Neural progenitor cell (in vitro differentiated cells): ENCODE measurements around the gene CHRNA7. TPM values are rescaled to one million over a fixed set of nuclear protein-coding genes. Genes with fewer than 3 reads are reported as not detected.

Experiments used
- DNase-seq: peaks from one replicate; pipeline ENCODE4 v3.0.0-alpha.2; 2016; ENCODE audit warnings: low spot score
- H2AFZ ChIP-seq: fragments of 200-600 bp; sonication (generic); replicated peaks from 2 replicates; pipeline ENCODE4 v1.6.1; 2016; ENCODE audit warnings: antibody characterized with exemption
- H3F3A ChIP-seq: fragments of 200-600 bp; sonication (generic); 2 replicates; pipeline ENCODE4 v1.6.1; 2016; ENCODE audit warnings: antibody characterized with exemption, low read depth
- H3K27ac ChIP-seq: fragments of 200-600 bp; sonication (generic); 2 replicates; pipeline ENCODE4 v1.5.1; 2016; ENCODE audit warnings: mild to moderate bottlenecking
- H3K27me3 ChIP-seq: fragments of 200-600 bp; sonication (generic); 2 replicates; pipeline ENCODE4 v1.6.1; 2016; ENCODE audit warnings: mild to moderate bottlenecking, moderate library complexity
- H3K36me3 ChIP-seq: fragments of 200-600 bp; sonication (generic); 2 replicates; pipeline ENCODE4 v1.5.1; 2016
- H3K4me1 ChIP-seq: fragments of 200-600 bp; sonication (generic); 2 replicates; pipeline ENCODE4 v1.6.1; 2016; ENCODE audit warnings: mixed run types
- H3K4me2 ChIP-seq: fragments of 200-600 bp; sonication (generic); 2 replicates; pipeline ENCODE4 v1.6.1; 2016
- H3K4me3 ChIP-seq: fragments of 200-600 bp; sonication (generic); 2 replicates; pipeline ENCODE4 v1.5.1; 2016
- H3K79me2 ChIP-seq: fragments of 200-600 bp; sonication (generic); 2 replicates; pipeline ENCODE4 v1.6.1; 2016; ENCODE audit warnings: low read depth
- H3K9ac ChIP-seq: fragments of 200-600 bp; sonication (generic); 2 replicates; pipeline ENCODE4 v1.6.1; 2016
- H3K9me3 ChIP-seq: fragments of 200-600 bp; sonication (generic); 2 replicates; pipeline ENCODE4 v1.5.1; 2016; ENCODE audit warnings: low read depth
- H4K20me1 ChIP-seq: fragments of 200-600 bp; sonication (generic); 2 replicates; pipeline ENCODE4 v1.6.1; 2016; ENCODE audit warnings: low read depth
- H3K27ac Mint-ChIP-seq: 3 replicates; pipeline ENCODE4 v1.8.0; 2021; ENCODE audit warnings: mixed read lengths
- H3K27me3 Mint-ChIP-seq: 2 replicates; pipeline ENCODE4 v1.8.0; 2022; ENCODE audit warnings: low read depth, mild to moderate bottlenecking, inconsistent platforms, moderate library complexity, mixed read lengths; ENCODE audit not compliant: insufficient read depth
- H3K36me3 Mint-ChIP-seq: 3 replicates; pipeline ENCODE4 v1.8.0; 2021; ENCODE audit warnings: mixed read lengths
- H3K4me1 Mint-ChIP-seq: 3 replicates; pipeline ENCODE4 v1.8.0; 2021; ENCODE audit warnings: mixed read lengths
- H3K4me3 Mint-ChIP-seq: 3 replicates; pipeline ENCODE4 v1.8.0; 2021; ENCODE audit warnings: mild to moderate bottlenecking, moderate library complexity, mixed read lengths
- H3K9me3 Mint-ChIP-seq: 3 replicates; pipeline ENCODE4 v1.8.0; 2020; ENCODE audit warnings: mixed read lengths
- CTCF ChIP-seq: fragments of 200-600 bp; sonication (generic); IDR thresholded peaks from 2 replicates; pipeline ENCODE4 v1.5.1; 2017; ENCODE audit warnings: antibody characterized with exemption, mild to moderate bottlenecking
- EZH2 ChIP-seq: fragments of 200-600 bp; sonication (generic); IDR thresholded peaks from 2 replicates; pipeline ENCODE4 v1.6.1; 2017; ENCODE audit warnings: antibody characterized with exemption, mild to moderate bottlenecking, moderate library complexity
- EZH2phosphoT487 ChIP-seq: fragments of 200-600 bp; sonication (generic); IDR thresholded peaks from 2 replicates; pipeline ENCODE4 v1.6.1; 2017; ENCODE audit warnings: antibody characterized with exemption
- total RNA-seq: library from RNA; depleted of rRNA; stranded (reverse); fragments of >200 nt; gene quantifications from 2 replicates; pipeline ENCODE4 v1.2.3, GENCODE V29; 2015; ENCODE audit warnings: low replicate concordance

Gene CHRNA7
- total RNA-seq, 1 donor from 2014 or later, result 14.0 TPM

GRCh38 chr15:32003558-32003957 lies 26.8 kb upstream of the CHRNA7 start:
- Histone ChIP-seq H3F3A (no peaks in the 10 kb centered on the region), H3K4me3 (no peak overlapping the region), H2AFZ (no peak overlapping the region), H3K4me1 (no peaks in the 10 kb centered on the region), H3K36me3 (no peaks in the 10 kb centered on the region), H3K9me3 (no peaks in the 10 kb centered on the region), H3K4me2 (no peak overlapping the region), H3K27me3 (no peaks in the 10 kb centered on the region), H3K27ac (no peak overlapping the region), H3K79me2 (no peaks in the 10 kb centered on the region), H3K9ac (no peak overlapping the region), H4K20me1 (no peaks in the 10 kb centered on the region)
- Mint-ChIP-seq H3K36me3 (no peaks in the 10 kb centered on the region), H3K9me3 (no peaks in the 10 kb centered on the region), H3K4me3 (no peak overlapping the region), H3K27ac (no peak overlapping the region), H3K27me3 (no peaks in the 10 kb centered on the region), H3K4me1 (no peaks in the 10 kb centered on the region)
- no peak for DNase-seq
- TF ChIP-seq EZH2 (no peak), CTCF (no peak), EZH2phosphoT487 (no peak)

- Histone ChIP-seq H4K20me1 (no peaks in the 10 kb centered on the region), H3K27me3 (no peaks in the 10 kb centered on the region), H3F3A (no peaks in the 10 kb centered on the region), H3K4me1 (no peaks in the 10 kb centered on the region), H3K4me3 (no peak overlapping the region), H3K9me3 (no peaks in the 10 kb centered on the region), H2AFZ (no peak overlapping the region), H3K9ac (no peak overlapping the region), H3K27ac (no peak overlapping the region), H3K79me2 (no peaks in the 10 kb centered on the region), H3K36me3 (no peaks in the 10 kb centered on the region), H3K4me2 (no peak overlapping the region)
- TF ChIP-seq EZH2phosphoT487, result no peak
- no peak for TF ChIP-seq CTCF
- no peak for TF ChIP-seq EZH2
- no peak for DNase-seq
- H3K9me3 Mint-ChIP-seq, result no peaks in the 10 kb centered on the region
- H3K4me1 Mint-ChIP-seq, result no peaks in the 10 kb centered on the region
- no peaks in the 10 kb centered on the region for H3K36me3 Mint-ChIP-seq
- no peaks in the 10 kb centered on the region for H3K27me3 Mint-ChIP-seq
- no peak overlapping the region for H3K27ac Mint-ChIP-seq
- no peak overlapping the region for H3K4me3 Mint-ChIP-seq
Observed at GRCh38 chr15:32004249-32004648, 26.1 kb upstream of the CHRNA7 start.

- Histone ChIP-seq H3K4me3 (no peak overlapping the region), H4K20me1 (no peaks in the 10 kb centered on the region), H3K9ac (no peak overlapping the region), H3K4me2 (no peak overlapping the region), H3F3A (no peaks in the 10 kb centered on the region), H3K4me1 (no peaks in the 10 kb centered on the region), H2AFZ (no peak overlapping the region), H3K36me3 (no peaks in the 10 kb centered on the region), H3K79me2 (no peaks in the 10 kb centered on the region), H3K27me3 (no peaks in the 10 kb centered on the region), H3K9me3 (no peaks in the 10 kb centered on the region), H3K27ac (no peak overlapping the region)
- H3K27me3 Mint-ChIP-seq, result no peaks in the 10 kb centered on the region
- no peaks in the 10 kb centered on the region for H3K36me3 Mint-ChIP-seq
- no peak overlapping the region for H3K4me3 Mint-ChIP-seq
- no peak overlapping the region for H3K27ac Mint-ChIP-seq
- DNase-seq, result no peak
- TF ChIP-seq EZH2phosphoT487, result no peak
- no peak for TF ChIP-seq CTCF
- TF ChIP-seq EZH2, result no peak
- H3K9me3 Mint-ChIP-seq, result no peaks in the 10 kb centered on the region
- H3K4me1 Mint-ChIP-seq, result no peaks in the 10 kb centered on the region
Observed at GRCh38 chr15:32007355-32007960, 22.9 kb upstream of the CHRNA7 start.
